ENCODE measurements around the gene MOB3A. TPM values are rescaled to one million over a fixed set of nuclear protein-coding genes. Genes with fewer than 3 reads are reported as not detected.

MOB3A gene
- polyA plus RNA-seq, 1 of the 3 experiments (the other 2 are of a cell fraction), result 24.1 TPM

DNA sequence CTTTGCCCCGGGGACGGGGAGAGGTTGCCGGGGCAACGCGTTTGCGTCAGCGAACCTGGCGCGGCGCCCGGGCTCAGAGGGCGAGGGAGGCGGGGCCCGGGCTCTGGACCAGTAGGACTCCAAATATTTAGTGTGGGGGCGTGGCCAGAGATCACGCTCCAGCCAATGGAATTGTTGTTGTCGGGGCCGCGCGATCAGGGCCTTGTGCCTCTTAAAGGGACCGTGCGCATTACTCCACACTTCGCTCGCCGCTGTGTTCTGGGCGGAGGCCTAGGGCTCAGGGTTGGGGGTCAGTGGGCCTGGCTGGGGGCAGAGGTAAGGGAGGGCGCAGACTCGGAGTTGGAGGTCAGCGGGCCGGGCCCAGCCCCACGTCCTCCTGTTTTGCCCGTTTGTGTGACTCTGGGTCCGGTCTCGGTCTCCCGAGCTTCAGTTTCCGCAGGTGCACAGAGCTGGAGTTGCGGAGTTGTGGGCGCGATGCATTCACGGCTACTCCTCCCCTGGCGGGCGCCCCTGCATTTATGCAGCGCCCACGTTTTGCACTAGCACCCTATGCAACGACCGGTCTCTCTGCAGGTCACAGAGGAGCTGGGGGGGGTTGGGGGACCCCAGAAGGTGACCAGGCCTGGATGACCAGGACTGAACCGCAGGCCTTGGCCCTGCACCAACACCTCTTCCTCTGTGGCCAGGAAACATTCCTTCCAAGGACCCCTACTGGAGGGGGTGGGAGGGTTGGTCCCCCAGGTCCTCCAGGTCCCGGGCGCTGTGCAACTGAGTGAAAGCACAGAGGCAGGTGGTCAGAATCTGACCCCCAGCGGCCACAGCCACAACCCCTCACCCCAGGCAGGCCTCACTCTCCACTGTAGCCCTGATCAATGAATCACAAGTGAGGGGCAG is 34.4 kb downstream of the MOB3A start:
- Histone ChIP-seq H3K36me3 (replicated peaks in 1 of 2; ENCODE audit: control insufficient read depth in 1 of 2, insufficient read depth in 2 of 2, low read length in 1 of 2) (no peaks in the 10 kb centered on the region), H3K27ac (ENCODE audit: low read depth in 2 of 2, low read length in 1 of 2) (peak overlapping the region; percentile 97 to 98), H4K20me1 (ENCODE audit: insufficient read depth) (no peaks in the 10 kb centered on the region), H2AFZ (ENCODE audit: low read depth) (peak overlapping the region; percentile 78), H3K4me1 (ENCODE audit: control insufficient read depth in 1 of 2, insufficient read depth in 2 of 2, low read depth in 1 of 2, low read length in 1 of 2) (peaks cover 25 to 42% of the 10 kb centered on the region in 2 experiments; a peak in 3 of 4 replicates), H3K9me3 (no peaks in the 10 kb centered on the region), H3K9ac (peak overlapping the region; percentile 92), H3F3A (replicated peaks; ENCODE audit: insufficient read depth) (peaks cover 14% of the 10 kb centered on the region), H3K4me3 (ENCODE audit: low read depth in 2 of 2, low read length in 1 of 2) (peak overlapping the region; percentile 53 to 75), H3K79me2 (ENCODE audit: insufficient read depth) (no peaks in the 10 kb centered on the region; the same call in 1 of the 2 replicates), H3K9me2 (no peaks in the 10 kb centered on the region), H3K27me3 (ENCODE audit: insufficient read depth) (no peaks in the 10 kb centered on the region), H3K4me2 (peak overlapping the region; percentile 97)
- TF ChIP-seq TAF1 (IDR thresholded peaks at IDR 0.05; ENCODE audit: borderline replicate concordance, low read depth, low read length), result peak; percentile 22; the same call in 1 of the 2 replicates
- peak; percentile 85 for TF ChIP-seq NFIC (IDR thresholded peaks at IDR 0.05; ENCODE audit: borderline replicate concordance)
- TF ChIP-seq MAX (IDR thresholded peaks at IDR 0.05; ENCODE audit: low read depth), result peak; percentile 84
- no peak for TF ChIP-seq SMC3 (IDR thresholded peaks at IDR 0.05; ENCODE audit: low read depth, low read length)
- TF ChIP-seq MXI1 (IDR thresholded peaks at IDR 0.05; ENCODE audit: low read depth, low read length), result peak; percentile 56
- peak in 1 of 2 experiments; percentile 88; a peak in 2 of 4 replicates for TF ChIP-seq EP300 (IDR thresholded peaks at IDR 0.05; ENCODE audit: borderline replicate concordance in 1 of 2, low read depth in 1 of 2, low read length in 1 of 2)
- TF ChIP-seq GATA2 (CRISPR knock-in tag; IDR thresholded peaks at IDR 0.05), result no peak
- no peak for TF ChIP-seq FOXJ3 (CRISPR knock-in tag; IDR thresholded peaks at IDR 0.05)
- peak; percentile 97 for TF ChIP-seq RFX5 (IDR thresholded peaks at IDR 0.05; ENCODE audit: low read length)
- TF ChIP-seq POLR2AphosphoS5 (IDR thresholded peaks at IDR 0.05; ENCODE audit: low read depth, low read length), result peak; percentile 63; the same call in 1 of the 2 replicates
- 2% methylated on average over 13 of the region's 50 CpGs for WGBS (ENCODE audit: low lambda C conversion rate)
- CTCF ChIA-PET, result interaction anchor here (0.6 to 1.8 kb wide), 7 partner anchors 8 to 377 kb away, joined by 3 to 6 read pairs (median 3); partner anchors contain the start of gene MKNK2
- DNase-seq, result peak; percentile 99
- POLR2A ChIA-PET, result interaction anchor here (3.1 kb wide), 1 partner anchor 10 kb away, joined by 13 read pairs; the partner anchor contains the start of gene MKNK2

DNA sequence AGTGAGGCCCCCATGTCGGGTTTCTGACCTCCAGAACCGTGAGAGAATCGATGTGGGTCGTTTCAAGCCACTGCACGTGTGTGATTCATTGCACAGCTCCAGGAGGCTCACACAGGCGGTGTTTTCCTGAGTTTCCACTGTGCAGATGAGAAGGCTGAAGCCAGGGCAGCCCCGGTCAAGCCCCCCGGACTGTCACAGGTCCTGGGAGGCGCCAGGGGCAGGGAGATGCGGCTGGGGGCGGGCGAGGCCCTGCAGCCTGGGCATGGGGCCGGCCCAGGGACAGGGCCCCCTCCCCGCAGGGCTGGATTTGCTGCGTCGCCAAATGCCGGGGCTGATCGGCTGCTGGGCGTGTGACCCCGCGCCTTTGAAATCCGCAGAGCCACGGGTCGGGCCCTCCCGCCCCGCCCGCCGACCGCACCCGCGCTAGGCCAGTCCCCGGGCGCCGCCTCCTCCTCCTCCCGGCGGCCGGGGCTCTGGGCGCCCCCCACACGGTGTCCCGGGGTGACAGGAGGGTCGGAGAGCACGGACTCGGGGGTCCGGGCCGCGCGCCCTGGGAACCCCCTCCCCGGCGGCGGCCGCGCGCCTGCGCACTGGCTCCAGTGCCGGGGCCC is 35.1 kb downstream of the MOB3A start:
- H3K9me2 ChIP-seq, result no peaks in the 10 kb centered on the region
- H3K79me2 ChIP-seq (ENCODE audit: insufficient read depth), result no peaks in the 10 kb centered on the region; the same call in 1 of the 2 replicates
- ChIA-PET CTCF (interaction anchor here (0.6 to 2.4 kb wide), 9 partner anchors 9 to 378 kb away, joined by 3 to 13 read pairs (median 3); partner anchors contain the start of gene MKNK2), POLR2A (interaction anchor here (0.6 to 3.1 kb wide), 3 partner anchors 9 to 231 kb away, joined by 7 to 13 read pairs (median 7); partner anchors contain the start of gene MKNK2)
- H3K4me3 ChIP-seq (ENCODE audit: low read depth in 2 of 2, low read length in 1 of 2), result peak overlapping the region; percentile 53 to 75
- no peaks in the 10 kb centered on the region for H3K27me3 ChIP-seq (ENCODE audit: insufficient read depth)
- H3K9me3 ChIP-seq, result no peaks in the 10 kb centered on the region
- peaks cover 14% of the 10 kb centered on the region for H3F3A ChIP-seq (replicated peaks; ENCODE audit: insufficient read depth)
- peak overlapping the region; percentile 97 for H3K4me2 ChIP-seq
- peak overlapping the region; percentile 97 to 98 for H3K27ac ChIP-seq (ENCODE audit: low read depth in 2 of 2, low read length in 1 of 2)
- DNase-seq, result no peak
- no peaks in the 10 kb centered on the region for H4K20me1 ChIP-seq (ENCODE audit: insufficient read depth)
- TF ChIP-seq FOXM1 (IDR thresholded peaks at IDR 0.05; ENCODE audit: low read depth) (no peak), NRF1 (IDR thresholded peaks at IDR 0.05; ENCODE audit: low read depth, low read length) (peak; percentile 85), FOXJ3 (CRISPR knock-in tag; IDR thresholded peaks at IDR 0.05) (no peak), NFIC (IDR thresholded peaks at IDR 0.05; ENCODE audit: borderline replicate concordance) (no peak), USF1 (IDR thresholded peaks at IDR 0.05; ENCODE audit: borderline replicate concordance, low read depth) (no peak), TAF1 (IDR thresholded peaks at IDR 0.05; ENCODE audit: borderline replicate concordance, low read depth, low read length) (no peak), MAX (IDR thresholded peaks at IDR 0.05; ENCODE audit: low read depth) (peak; percentile 33; the same call in 1 of the 2 replicates), TCF12 (IDR thresholded peaks at IDR 0.05) (no peak), TEAD4 (IDR thresholded peaks at IDR 0.05; ENCODE audit: borderline replicate concordance, insufficient read depth) (no peak)
- TF ChIP-seq, protein P1, sequence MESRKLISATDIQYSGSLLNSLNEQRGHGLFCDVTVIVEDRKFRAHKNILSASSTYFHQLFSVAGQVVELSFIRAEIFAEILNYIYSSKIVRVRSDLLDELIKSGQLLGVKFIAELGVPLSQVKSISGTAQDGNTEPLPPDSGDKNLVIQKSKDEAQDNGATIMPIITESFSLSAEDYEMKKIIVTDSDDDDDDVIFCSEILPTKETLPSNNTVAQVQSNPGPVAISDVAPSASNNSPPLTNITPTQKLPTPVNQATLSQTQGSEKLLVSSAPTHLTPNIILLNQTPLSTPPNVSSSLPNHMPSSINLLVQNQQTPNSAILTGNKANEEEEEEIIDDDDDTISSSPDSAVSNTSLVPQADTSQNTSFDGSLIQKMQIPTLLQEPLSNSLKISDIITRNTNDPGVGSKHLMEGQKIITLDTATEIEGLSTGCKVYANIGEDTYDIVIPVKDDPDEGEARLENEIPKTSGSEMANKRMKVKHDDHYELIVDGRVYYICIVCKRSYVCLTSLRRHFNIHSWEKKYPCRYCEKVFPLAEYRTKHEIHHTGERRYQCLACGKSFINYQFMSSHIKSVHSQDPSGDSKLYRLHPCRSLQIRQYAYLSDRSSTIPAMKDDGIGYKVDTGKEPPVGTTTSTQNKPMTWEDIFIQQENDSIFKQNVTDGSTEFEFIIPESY (IDR thresholded peaks at IDR 0.05; ENCODE audit: borderline replicate concordance, low read depth), result no peak
- H3K4me1 ChIP-seq (ENCODE audit: control insufficient read depth in 1 of 2, insufficient read depth in 2 of 2, low read depth in 1 of 2, low read length in 1 of 2), result peaks cover 28 to 48% of the 10 kb centered on the region in 2 experiments; a peak in 3 of 4 replicates
- H3K36me3 ChIP-seq (replicated peaks in 1 of 2; ENCODE audit: control insufficient read depth in 1 of 2, insufficient read depth in 2 of 2, low read length in 1 of 2), result no peaks in the 10 kb centered on the region
- WGBS (ENCODE audit: low lambda C conversion rate), result 0% methylated on average over 1 of the region's 55 CpGs
- H2AFZ ChIP-seq (ENCODE audit: low read depth), result peak overlapping the region; percentile 49; the same call in 1 of the 2 replicates
- H3K9ac ChIP-seq, result peak overlapping the region; percentile 92
